ENCODE results near the gene KCNT1. TPM values are rescaled to one million over a fixed set of nuclear protein-coding genes. Genes with fewer than 3 reads are reported as not detected.

Gene KCNT1
- total RNA-seq, 1 donor = not detected

GRCh38 chr9:135778421-135778820 is 76.4 kb downstream of the KCNT1 start:
- no peak for TF ChIP-seq CTCF (IDR thresholded peaks at IDR 0.05; ENCODE audit: extremely low read depth, low read depth, low read length)
- H3K79me2 ChIP-seq (ENCODE audit: insufficient read depth, low read length) = no peaks in the 10 kb centered on the region

GRCh38 chr9:135779571-135779970 is 77.6 kb downstream of the KCNT1 start:
- no peak overlapping the region for H3K4me3 ChIP-seq (ENCODE audit: insufficient read depth, low read length)
- no peaks in the 10 kb centered on the region for H3K4me1 ChIP-seq (ENCODE audit: insufficient read depth, low read length)
- no peaks in the 10 kb centered on the region for H3K9me3 ChIP-seq (ENCODE audit: low read depth, low read length)
- no peaks in the 10 kb centered on the region for H4K20me1 ChIP-seq (ENCODE audit: insufficient read depth, low read length)
- peaks cover 3% of the 10 kb centered on the region for H3K27me3 ChIP-seq (ENCODE audit: insufficient read depth, low read length)
- no peak for DNase-seq (ENCODE audit: insufficient read length, low spot score, missing footprints)
- no peak for TF ChIP-seq CTCF (IDR thresholded peaks at IDR 0.05; ENCODE audit: extremely low read depth, low read depth, low read length)
- no peak overlapping the region for H3K4me2 ChIP-seq (ENCODE audit: insufficient read depth, low read length)
- H3K36me3 ChIP-seq (ENCODE audit: insufficient read depth, low read length) = no peaks in the 10 kb centered on the region
- no peaks in the 10 kb centered on the region for H3K79me2 ChIP-seq (ENCODE audit: insufficient read depth, low read length)
- no peak overlapping the region for H3K27ac ChIP-seq (ENCODE audit: low read depth, low read length)
- no peak overlapping the region for H2AFZ ChIP-seq (ENCODE audit: low read length)

More at GRCh38 chr9:135778421-135778820, 76.4 kb downstream of the KCNT1 start:
- Histone ChIP-seq H3K27me3 (ENCODE audit: insufficient read depth, low read length) (peaks cover 3% of the 10 kb centered on the region), H3K4me3 (ENCODE audit: insufficient read depth, low read length) (no peak overlapping the region), H3K27ac (ENCODE audit: low read depth, low read length) (no peak overlapping the region), H2AFZ (ENCODE audit: low read length) (no peak overlapping the region), H3K9me3 (ENCODE audit: low read depth, low read length) (no peaks in the 10 kb centered on the region), H4K20me1 (ENCODE audit: insufficient read depth, low read length) (no peaks in the 10 kb centered on the region), H3K4me2 (ENCODE audit: insufficient read depth, low read length) (no peak overlapping the region), H3K4me1 (ENCODE audit: insufficient read depth, low read length) (no peaks in the 10 kb centered on the region), H3K36me3 (ENCODE audit: insufficient read depth, low read length) (no peaks in the 10 kb centered on the region)
- no peak for DNase-seq (ENCODE audit: insufficient read length, low spot score, missing footprints)

- H3K27ac ChIP-seq (ENCODE audit: low read depth, low read length) = no peak overlapping the region
- no peaks in the 10 kb centered on the region for H3K36me3 ChIP-seq (ENCODE audit: insufficient read depth, low read length)
- H3K27me3 ChIP-seq (ENCODE audit: insufficient read depth, low read length) = peaks cover 3% of the 10 kb centered on the region
- H3K4me1 ChIP-seq (ENCODE audit: insufficient read depth, low read length) = no peaks in the 10 kb centered on the region
- no peaks in the 10 kb centered on the region for H4K20me1 ChIP-seq (ENCODE audit: insufficient read depth, low read length)
- no peak overlapping the region for H3K4me2 ChIP-seq (ENCODE audit: insufficient read depth, low read length)
- no peaks in the 10 kb centered on the region for H3K79me2 ChIP-seq (ENCODE audit: insufficient read depth, low read length)
- TF ChIP-seq CTCF (IDR thresholded peaks at IDR 0.05; ENCODE audit: extremely low read depth, low read depth, low read length) = no peak
- no peak overlapping the region for H3K4me3 ChIP-seq (ENCODE audit: insufficient read depth, low read length)
- H2AFZ ChIP-seq (ENCODE audit: low read length) = no peak overlapping the region
- no peaks in the 10 kb centered on the region for H3K9me3 ChIP-seq (ENCODE audit: low read depth, low read length)
- no peak for DNase-seq (ENCODE audit: insufficient read length, low spot score, missing footprints)
Measured at GRCh38 chr9:135780086-135780485, 78.1 kb downstream of the KCNT1 start.

GRCh38 chr9:135780626-135781025 is 78.6 kb downstream of the KCNT1 start:
- no peaks in the 10 kb centered on the region for H3K4me1 ChIP-seq (ENCODE audit: insufficient read depth, low read length)
- H3K4me3 ChIP-seq (ENCODE audit: insufficient read depth, low read length) = no peak overlapping the region
- H3K36me3 ChIP-seq (ENCODE audit: insufficient read depth, low read length) = no peaks in the 10 kb centered on the region
- H3K9me3 ChIP-seq (ENCODE audit: low read depth, low read length) = no peaks in the 10 kb centered on the region
- H4K20me1 ChIP-seq (ENCODE audit: insufficient read depth, low read length) = no peaks in the 10 kb centered on the region
- DNase-seq (ENCODE audit: insufficient read length, low spot score, missing footprints) = no peak
- no peak overlapping the region for H3K4me2 ChIP-seq (ENCODE audit: insufficient read depth, low read length)
- H2AFZ ChIP-seq (ENCODE audit: low read length) = no peak overlapping the region
- no peak for TF ChIP-seq CTCF (IDR thresholded peaks at IDR 0.05; ENCODE audit: extremely low read depth, low read depth, low read length)
- H3K27me3 ChIP-seq (ENCODE audit: insufficient read depth, low read length) = peaks cover 3% of the 10 kb centered on the region
- no peaks in the 10 kb centered on the region for H3K79me2 ChIP-seq (ENCODE audit: insufficient read depth, low read length)
- H3K27ac ChIP-seq (ENCODE audit: low read depth, low read length) = no peak overlapping the region

Measured in osteoblast (primary cell).